T-cell (primary cell): ENCODE measurements around the gene TBPL2. TPM values are rescaled to one million over a fixed set of nuclear protein-coding genes. Genes with fewer than 3 reads are reported as not detected.

Experiments used
- ATAC-seq, 4 experiments: fragments of 200-7000 bp in 3 of 4; fragments of 150-1000 bp in 1 of 4; cut with Tn5 transposase; replicated peaks in 1 of 4; 1 replicate in 3 of 4; 2 replicates in 1 of 4; pipeline ENCODE4 v1.10.0; 2021; ENCODE audit warnings: moderate library complexity in 3 of 4, mild to moderate bottlenecking in 2 of 4, moderate number of reproducible peaks in 1 of 4
- CTCF ChIA-PET, 2 donors: fragments of 300-600 bp; sonication (Branson Sonifier 250); formaldehyde crosslinking; loops; one replicate each; lab custom pipeline; 2022; ENCODE audit warnings: antibody characterized with exemption in 2 of 2; lab: Charles Lee
- POLR2A ChIA-PET, 2 donors: fragments of 300-600 bp; sonication (Branson Sonifier 250); formaldehyde crosslinking; loops; one replicate each; lab custom pipeline; 2022; ENCODE audit warnings: antibody characterized with exemption in 2 of 2; lab: Charles Lee
- DNase-seq, 35 experiments: peaks; one replicate each; pipeline versions ENCODE4 v3.0.0 to v3.0.0-alpha.2; 2013 to 2023
- H3K27ac ChIP-seq: one replicate; pipeline ENCODE4 v1.5.1; 2013; ENCODE audit warnings: low read length
- H3K27me3 ChIP-seq, 2 experiments: replicated peaks in 1 of 2; 1 replicate in 1 of 2; 2 replicates in 1 of 2; pipeline versions ENCODE4 v1.6.1 to v1.7.0; 2013; ENCODE audit warnings: low read length in 1 of 2, mixed read lengths in 1 of 2; ENCODE audit not compliant: control insufficient read depth in 2 of 2, insufficient read depth in 2 of 2; ENCODE audit errors: extremely low read depth in 1 of 2
- H3K36me3 ChIP-seq, 2 donors: 1 replicate in 1 of 2; 2 replicates in 1 of 2; pipeline versions ENCODE4 v1.6.1 to v1.7.0; 2013; ENCODE audit warnings: low read length in 1 of 2; ENCODE audit not compliant: control insufficient read depth in 2 of 2, insufficient read depth in 1 of 2; ENCODE audit errors: extremely low read depth in 1 of 2
- H3K4me1 ChIP-seq, 2 experiments: 1 replicate in 1 of 2; 2 replicates in 1 of 2; pipeline versions ENCODE4 v1.6.1 to v1.7.0; 2013; ENCODE audit warnings: low read length in 2 of 2, mixed read lengths in 1 of 2; ENCODE audit not compliant: insufficient read depth in 2 of 2, control insufficient read depth in 1 of 2; ENCODE audit errors: extremely low read depth in 1 of 2
- H3K4me3 ChIP-seq, 2 donors: 1 replicate in 1 of 2; 2 replicates in 1 of 2; pipeline versions ENCODE4 v1.5.1 to v1.7.0; 2013; ENCODE audit warnings: mild to moderate bottlenecking in 2 of 2, low read length in 1 of 2, moderate library complexity in 1 of 2; ENCODE audit not compliant: control insufficient read depth in 1 of 2; ENCODE audit errors: extremely low read depth in 1 of 2
- H3K9me3 ChIP-seq: 2 replicates; pipeline ENCODE4 v1.7.0; 2013
- H3K27ac Mint-ChIP-seq, 2 donors: one replicate each; pipeline ENCODE4 v1.8.0; 2020 to 2021; ENCODE audit warnings: mild to moderate bottlenecking in 2 of 2, mixed read lengths in 2 of 2
- H3K27me3 Mint-ChIP-seq, 2 donors: one replicate each; pipeline ENCODE4 v1.8.0; 2021 to 2022; ENCODE audit warnings: mixed read lengths in 2 of 2
- H3K36me3 Mint-ChIP-seq: one replicate; pipeline ENCODE4 v1.8.0; 2021; ENCODE audit warnings: mixed read lengths
- H3K4me1 Mint-ChIP-seq, 3 donors: one replicate each; pipeline ENCODE4 v1.8.0; 2020 to 2022; ENCODE audit warnings: mixed read lengths in 3 of 3, mild to moderate bottlenecking in 1 of 3
- H3K4me3 Mint-ChIP-seq, 3 donors: one replicate each; pipeline ENCODE4 v1.8.0; 2020 to 2022; ENCODE audit warnings: mild to moderate bottlenecking in 3 of 3, mixed read lengths in 3 of 3, moderate library complexity in 3 of 3
- H3K9me3 Mint-ChIP-seq, 3 donors: one replicate each; pipeline ENCODE4 v1.8.0; 2020 to 2022; ENCODE audit warnings: mixed read lengths in 3 of 3
- WGBS: methylation state at CpG from one replicate; pipeline ENCODE4 v1.1.5; 2013; ENCODE audit warnings: missing lambda C conversion rate; ENCODE audit not compliant: insufficient coverage; 5-methylcytosine and 5-hydroxymethylcytosine counted together
- total RNA-seq, 35 experiments: library from RNA in 6 of 35; stranded (reverse) in 6 of 35; fragments of 120-200 nt in 1 of 35; gene quantifications; one replicate each; pipeline versions ENCODE4 v1.2.1 to v1.2.4 and lab custom pipeline; 2013 to 2026

TBPL2 gene
- total RNA-seq, 5 donors from 2014 or later (not counting 1 experiment from before 2014, with no cell fraction given): not detected

GRCh38 chr14:55449116-55449515 is 8.7 kb upstream of the TBPL2 start:
- ChIA-PET POLR2A (no interaction called here), CTCF (interaction anchor here (0.9 to 1.2 kb wide), 2 partner anchors 16 to 1026 kb away, joined by 3 read pairs; no protein-coding TSS in a partner anchor)
- DNase-seq (no peak), ATAC-seq (no peak)
- H3K9me3 ChIP-seq: no peaks in the 10 kb centered on the region
- H3K4me1 Mint-ChIP-seq: peaks cover 3 to 6% (median 3%) of the 10 kb centered on the region in 3 donors
- no peaks in the 10 kb centered on the region for H3K36me3 Mint-ChIP-seq
- H3K36me3 ChIP-seq: no peaks in the 10 kb centered on the region
- WGBS: no CpG with 5 or more reads among the region's 3 CpGs
- no peaks in the 10 kb centered on the region for H3K4me1 ChIP-seq
- no peaks in the 10 kb centered on the region for H3K27me3 Mint-ChIP-seq
- no peak overlapping the region for H3K27ac ChIP-seq
- H3K4me3 ChIP-seq: no peak overlapping the region
- H3K27me3 ChIP-seq: peaks cover 0 to 4% of the 10 kb centered on the region in 2 experiments
- no peaks in the 10 kb centered on the region for H3K9me3 Mint-ChIP-seq
- no peak overlapping the region for H3K27ac Mint-ChIP-seq
- no peak overlapping the region for H3K4me3 Mint-ChIP-seq

- 71% methylated on average over 1 of the region's 3 CpGs for WGBS
- DNase-seq (no peak), ATAC-seq (no peak)
- Histone ChIP-seq H3K4me1 (no peaks in the 10 kb centered on the region), H3K27ac (no peak overlapping the region), H3K27me3 (peaks cover 0 to 2% of the 10 kb centered on the region in 2 experiments), H3K36me3 (no peaks in the 10 kb centered on the region), H3K4me3 (no peak overlapping the region), H3K9me3 (no peaks in the 10 kb centered on the region)
- H3K9me3 Mint-ChIP-seq: no peaks in the 10 kb centered on the region
- peaks cover 3 to 6% (median 3%) of the 10 kb centered on the region in 3 donors for H3K4me1 Mint-ChIP-seq
- ChIA-PET CTCF (interaction anchor here (0.7 to 2.3 kb wide), 4 partner anchors 9 to 1100 kb away, joined by 3 to 10 read pairs (median 4); no protein-coding TSS in a partner anchor), POLR2A (interaction anchor here in 1 of 2 donors (0.7 kb wide), 1 partner anchor 107 kb away, joined by 3 read pairs; no protein-coding TSS in a partner anchor)
- no peak overlapping the region for H3K4me3 Mint-ChIP-seq
- H3K27me3 Mint-ChIP-seq: no peaks in the 10 kb centered on the region
- H3K36me3 Mint-ChIP-seq: no peaks in the 10 kb centered on the region
- H3K27ac Mint-ChIP-seq: no peak overlapping the region
These were observed 7.8 kb upstream of the TBPL2 start for GRCh38 chr14:55448141-55448614.

- Histone ChIP-seq H3K4me1 (no peaks in the 10 kb centered on the region), H3K9me3 (no peaks in the 10 kb centered on the region), H3K27ac (no peak overlapping the region), H3K36me3 (no peaks in the 10 kb centered on the region), H3K4me3 (no peak overlapping the region), H3K27me3 (no peaks in the 10 kb centered on the region)
- no CpG with 5 or more reads among the region's 2 CpGs for WGBS
- Mint-ChIP-seq H3K27ac (no peak overlapping the region), H3K4me1 (peaks cover 3 to 6% (median 3%) of the 10 kb centered on the region in 3 donors), H3K36me3 (no peaks in the 10 kb centered on the region), H3K27me3 (no peaks in the 10 kb centered on the region), H3K9me3 (no peaks in the 10 kb centered on the region), H3K4me3 (no peak overlapping the region)
- no peak for DNase-seq
- ChIA-PET CTCF (interaction anchor here (0.6 to 2.3 kb wide), 29 partner anchors 8 to 1258 kb away, joined by 3 to 24 read pairs (median 3); no protein-coding TSS in a partner anchor), POLR2A (interaction anchor here (0.7 kb wide), 2 partner anchors 10 to 891 kb away, joined by 3 read pairs; no protein-coding TSS in a partner anchor)
- no peak for ATAC-seq
These were observed 6.4 kb upstream of the TBPL2 start for GRCh38 chr14:55446833-55447232.

GRCh38 chr14:55446127-55446736 is 5.8 kb upstream of the TBPL2 start:
- no CpG with 5 or more reads among the region's 5 CpGs for WGBS
- Mint-ChIP-seq H3K9me3 (no peaks in the 10 kb centered on the region), H3K27ac (no peak overlapping the region), H3K4me1 (peaks cover 3 to 6% (median 3%) of the 10 kb centered on the region in 3 donors), H3K36me3 (no peaks in the 10 kb centered on the region), H3K4me3 (no peak overlapping the region), H3K27me3 (peaks cover 0 to 2% of the 10 kb centered on the region in 2 donors)
- POLR2A ChIA-PET: interaction anchor here (0.7 kb wide), 2 partner anchors 10 to 892 kb away, joined by 3 read pairs; no protein-coding TSS in a partner anchor
- peak in 29 of 35 experiments; percentile 8 to 79 (median 32) for DNase-seq
- no peaks in the 10 kb centered on the region for H3K4me1 ChIP-seq
- no peak overlapping the region for H3K4me3 ChIP-seq
- CTCF ChIA-PET: interaction anchor here (0.6 to 2.3 kb wide), 31 partner anchors 8 to 1924 kb away, joined by 3 to 24 read pairs (median 4); no protein-coding TSS in a partner anchor
- H3K27me3 ChIP-seq: no peaks in the 10 kb centered on the region
- no peaks in the 10 kb centered on the region for H3K36me3 ChIP-seq
- H3K9me3 ChIP-seq: no peaks in the 10 kb centered on the region
- H3K27ac ChIP-seq: no peak overlapping the region
- peak in 2 of 4 experiments; percentile 44 to 56 for ATAC-seq

- no peak for DNase-seq
- Mint-ChIP-seq H3K9me3 (no peaks in the 10 kb centered on the region), H3K36me3 (no peaks in the 10 kb centered on the region), H3K27ac (no peak overlapping the region), H3K27me3 (peaks cover 0 to 2% of the 10 kb centered on the region in 2 donors), H3K4me1 (peaks cover 3 to 4% (median 3%) of the 10 kb centered on the region in 3 donors), H3K4me3 (no peak overlapping the region)
- ATAC-seq: no peak
- H3K36me3 ChIP-seq: no peaks in the 10 kb centered on the region
- no peaks in the 10 kb centered on the region for H3K9me3 ChIP-seq
- no peaks in the 10 kb centered on the region for H3K4me1 ChIP-seq
- ChIA-PET CTCF (interaction anchor here in 1 of 2 donors (0.7 kb wide), 1 partner anchor 17 kb away, joined by 3 read pairs; no protein-coding TSS in a partner anchor), POLR2A (interaction anchor here in 1 of 2 donors (0.6 kb wide), 1 partner anchor 167 kb away, joined by 7 read pairs; no protein-coding TSS in a partner anchor)
- H3K4me3 ChIP-seq: no peak overlapping the region
- H3K27ac ChIP-seq: no peak overlapping the region
- no CpG with 5 or more reads among the region's 9 CpGs for WGBS
- H3K27me3 ChIP-seq: peaks cover 0 to 11% of the 10 kb centered on the region in 2 experiments
These were observed 870 bp upstream of the TBPL2 start for GRCh38 chr14:55441286-55441685.

- Histone ChIP-seq H3K36me3 (no peaks in the 10 kb centered on the region), H3K4me3 (no peak overlapping the region), H3K9me3 (no peaks in the 10 kb centered on the region), H3K4me1 (peaks cover 16 to 18% of the 10 kb centered on the region in 2 experiments), H3K27me3 (peaks cover 0 to 11% of the 10 kb centered on the region in 2 experiments), H3K27ac (no peak overlapping the region)
- Mint-ChIP-seq H3K27ac (no peak overlapping the region), H3K9me3 (no peaks in the 10 kb centered on the region), H3K27me3 (peaks cover 0 to 2% of the 10 kb centered on the region in 2 donors), H3K4me1 (peaks cover 19 to 21% (median 20%) of the 10 kb centered on the region in 3 donors), H3K36me3 (no peaks in the 10 kb centered on the region), H3K4me3 (no peak overlapping the region)
- CTCF ChIA-PET: interaction anchor here (0.6 to 2.3 kb wide), 6 partner anchors 8 to 1036 kb away, joined by 3 to 13 read pairs (median 6); no protein-coding TSS in a partner anchor
- POLR2A ChIA-PET: interaction anchor here in 1 of 2 donors (0.7 kb wide), 1 partner anchor 1079 kb away, joined by 3 read pairs; no protein-coding TSS in a partner anchor
- DNase-seq (peak in 2 of 35 experiments; percentile 16 to 34), ATAC-seq (no peak)
- WGBS: 60% methylated on average over 4 of the region's 10 CpGs
These were observed 2.2 kb downstream of the TBPL2 start for GRCh38 chr14:55438066-55438683.
